Omental fat pad (tissue), 4 donors: ENCODE data around the gene LSM10. TPM values are rescaled to one million over a fixed set of nuclear protein-coding genes. Genes with fewer than 3 reads are reported as not detected.

ENCODE experiments used
- ATAC-seq: fragments of 150-250 bp; one replicate; pipeline ENCODE4 v1.9.1; 2016; ENCODE audit warnings: mild to moderate bottlenecking, moderate library complexity; ENCODE audit not compliant: low FRiP score
- DNase-seq: peaks from one replicate; pipeline ENCODE4 v3.0.0-alpha.2; 2019; ENCODE audit warnings: low spot score
- CTCF ChIP-seq, 3 donors: fragments of 450-650 bp; IDR thresholded peaks; one replicate each; pipeline ENCODE4 v1.5.1; 2016 to 2017; ENCODE audit warnings: antibody characterized with exemption in 3 of 3, mild to moderate bottlenecking in 3 of 3, moderate library complexity in 2 of 3
- total RNA-seq, 4 donors: library from RNA; depleted of rRNA; stranded (reverse); fragments of >200 nt; gene quantifications; one replicate each; pipeline ENCODE4 v1.1.0, GENCODE V29; 2016

LSM10 gene
- total RNA-seq, 4 donors from 2014 or later = 28.7 to 57.8 (median 38.3) TPM

DNA sequence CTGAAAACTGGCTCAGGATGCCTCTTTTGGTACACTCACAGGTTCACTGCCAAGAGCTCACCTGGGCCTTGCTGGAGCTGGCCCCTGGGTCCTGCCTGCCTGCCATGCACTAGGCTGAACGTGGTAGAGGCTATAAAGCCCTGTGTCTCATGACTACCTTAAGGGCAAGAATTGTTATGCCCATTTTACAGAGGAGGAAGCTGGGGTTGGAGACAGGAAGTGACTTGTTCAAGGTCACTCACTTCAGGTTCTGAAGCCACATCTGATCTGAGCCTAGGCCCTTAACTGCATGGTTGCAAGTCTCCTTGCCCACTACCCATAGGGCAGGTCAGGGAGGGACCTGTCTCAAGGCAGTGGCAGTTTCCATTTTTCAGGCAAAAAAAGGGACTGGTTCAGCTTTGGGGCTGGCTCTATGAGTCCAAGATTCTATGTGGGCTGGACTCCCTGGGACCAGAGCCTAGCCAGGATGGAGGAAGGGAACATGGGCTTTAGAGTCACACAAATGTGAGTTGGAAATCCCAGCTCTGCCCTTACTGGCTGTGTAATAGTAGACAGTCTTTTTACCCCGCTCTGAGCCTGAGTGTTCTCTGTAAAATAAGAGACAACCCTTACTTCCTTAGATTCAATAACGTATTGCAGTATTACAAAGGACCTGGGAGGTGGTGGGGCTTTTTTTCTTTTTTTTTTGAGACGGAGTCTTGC, 19.8 kb downstream of the LSM10 start:
- DNase-seq (no peak), ATAC-seq (no peak)
- TF ChIP-seq CTCF (IDR thresholded peaks at IDR 0.05) = no peak

DNA sequence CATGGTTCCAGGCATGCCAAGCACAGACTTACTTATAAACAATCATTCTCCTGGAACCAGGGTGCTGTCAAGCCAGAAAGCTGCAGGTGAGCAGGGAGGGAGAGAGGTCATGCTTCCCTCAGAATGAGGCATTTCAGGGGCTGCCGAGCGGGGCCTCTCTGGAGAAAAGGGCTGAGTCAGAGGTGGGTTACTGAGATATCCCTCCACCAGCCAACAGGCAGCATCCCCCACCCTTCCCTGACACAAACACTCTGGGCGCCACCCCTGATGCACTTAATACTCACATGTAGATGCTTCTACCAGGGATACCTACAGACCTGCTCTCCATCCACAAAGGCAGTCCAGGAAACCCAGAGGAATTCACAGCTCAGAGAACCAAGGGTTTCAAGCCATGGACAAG, 25.1 kb downstream of the LSM10 start:
- no peak for ATAC-seq

GRCh38 chr1:36369061-36369861, 28.4 kb downstream of the LSM10 start:
- ATAC-seq = no peak
- TF ChIP-seq CTCF (IDR thresholded peaks at IDR 0.05) = peak in 2 of 3 donors; percentile 74 to 88
- peak; percentile 97 for DNase-seq

More for the DNA sequence above, 25.1 kb downstream of the LSM10 start:
- TF ChIP-seq CTCF (IDR thresholded peaks at IDR 0.05) = no peak
- no peak for DNase-seq

DNA sequence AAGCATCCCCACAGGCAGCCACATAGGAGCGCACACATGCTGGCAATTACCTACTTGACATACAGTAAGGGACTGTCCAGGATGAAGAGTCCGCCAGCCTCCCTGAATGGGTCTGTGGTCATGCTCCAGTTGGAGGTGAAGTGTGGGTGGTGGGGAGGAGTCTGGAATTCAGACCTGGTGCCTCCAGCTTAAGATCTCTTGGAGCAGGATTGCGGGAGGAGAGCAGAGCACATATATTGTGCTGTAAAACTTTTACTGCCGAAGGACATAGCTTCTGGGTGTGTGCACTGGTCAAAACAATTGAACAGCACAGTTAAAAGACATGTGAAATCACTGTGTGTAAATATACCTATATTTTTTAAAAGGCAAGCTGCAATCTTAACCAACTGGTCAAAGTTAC, 29.9 kb downstream of the LSM10 start:
- DNase-seq (no peak), ATAC-seq (no peak)
- TF ChIP-seq CTCF (IDR thresholded peaks at IDR 0.05) = no peak

GRCh38 chr1:36367066-36367465, 30.6 kb downstream of the LSM10 start:
- no peak for TF ChIP-seq CTCF (IDR thresholded peaks at IDR 0.05)
- ATAC-seq = no peak
- DNase-seq = no peak

DNA sequence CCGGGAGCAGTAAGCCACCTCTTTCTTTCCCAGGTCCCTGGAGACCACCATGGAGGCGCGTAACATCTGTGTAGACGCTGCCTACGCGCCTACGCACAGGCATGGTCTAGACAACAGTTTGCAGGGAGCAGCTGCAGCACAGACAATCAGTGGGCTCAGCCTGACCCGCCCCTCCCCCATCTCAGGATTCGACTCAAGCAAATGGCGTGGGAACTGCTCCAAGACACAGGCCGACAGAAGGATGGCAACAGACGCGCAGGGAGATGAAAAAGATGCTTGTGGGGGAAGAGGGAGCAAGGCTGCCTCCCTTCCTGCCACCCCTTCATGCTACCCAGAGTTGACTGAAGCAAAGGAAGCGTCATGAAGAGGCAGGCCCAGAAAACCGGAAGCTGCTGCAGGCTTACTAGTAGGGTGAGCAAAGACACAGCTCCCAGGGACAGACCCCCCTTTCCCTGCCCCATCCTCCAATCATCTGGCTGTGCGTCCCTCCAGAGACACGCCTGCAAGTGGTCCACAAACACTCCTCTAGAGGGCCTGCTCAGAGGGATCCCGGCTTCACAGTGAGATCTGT, 31.5 kb downstream of the LSM10 start:
- DNase-seq (no peak), ATAC-seq (peak; percentile 26)
- TF ChIP-seq CTCF (IDR thresholded peaks at IDR 0.05) = no peak
